K562 (cell line): ENCODE data around the gene C15orf61. TPM values are rescaled to one million over a fixed set of nuclear protein-coding genes. Genes with fewer than 3 reads are reported as not detected.

ENCODE experiments used
- ATAC-seq: fragments of 200-7000 bp; cut with Tn5 transposase; 3 replicates; pipeline ENCODE4 v1.9.1; 2020; ENCODE audit warnings: moderate library complexity
- BruUV-seq: library from RNA; stranded (reverse); fragments of 400-500 nt; replicated peaks from 2 replicates; lab custom pipeline; 2021; lab: Mats Ljungman, UMichigan
- CTCF ChIA-PET: fragments of 300-600 bp; formaldehyde crosslinking; extraction: SDS; loops from one replicate; lab custom pipeline; 2021; ENCODE audit warnings: low intra/inter-chr PET ratio; lab: Yijun Ruan, JAX
- POLR2A ChIA-PET: fragments of 300-600, 350-650 bp; sonication (Branson Sonifier 250); formaldehyde crosslinking; extraction: SDS; loops from one replicate; lab custom pipeline; 2021; ENCODE audit warnings: antibody characterized with exemption, inconsistent platforms; lab: Yijun Ruan, JAX
- DNase-seq, 4 experiments: peaks; one replicate each; pipeline versions ENCODE4 v3.0.0 to v3.0.0-alpha.2; 2011 to 2018; ENCODE audit warnings: low spot score in 3 of 4, mixed read lengths in 3 of 4; ENCODE audit errors: extremely low read depth in 1 of 4
- FAIRE-seq: peaks from 2 replicates; lab custom pipeline; 2011; peaks lifted over from hg19 to GRCh38; lab: Jason Lieb, UNC
- H2AFZ ChIP-seq: 2 replicates; pipeline ENCODE4 v1.6.0; 2011; ENCODE audit warnings: low read depth, low read length, control low read depth, inconsistent platforms
- H3K27ac ChIP-seq: fragments of 200-600 bp; 3 replicates; pipeline ENCODE4 v1.8.0; 2011; ENCODE audit warnings: low read depth, mild to moderate bottlenecking, control low read depth, inconsistent platforms, low read length, moderate library complexity, mixed read lengths; ENCODE audit errors: extremely low read depth
- H3K27me3 ChIP-seq, 2 experiments: fragments of 300-600 bp in 1 of 2; 2 replicates in 1 of 2; 3 replicates in 1 of 2; pipeline versions ENCODE4 v1.6.0 to v1.8.0; 2011; ENCODE audit warnings: inconsistent platforms in 2 of 2, low read length in 2 of 2, mild to moderate bottlenecking in 1 of 2, mixed read lengths in 1 of 2, moderate library complexity in 1 of 2; ENCODE audit not compliant: control insufficient read depth in 2 of 2, insufficient read depth in 2 of 2
- H3K36me3 ChIP-seq: fragments of 300-600 bp; 3 replicates; pipeline ENCODE4 v1.8.0; 2011; ENCODE audit warnings: mild to moderate bottlenecking, low read length, inconsistent platforms; ENCODE audit not compliant: control insufficient read depth, insufficient read depth
- H3K4me1 ChIP-seq, 2 experiments: fragments of 200-600 bp in 1 of 2; replicated peaks in 1 of 2; 2 replicates in 1 of 2; 3 replicates in 1 of 2; pipeline versions ENCODE4 v1.5.1 to v1.8.0; 2011; ENCODE audit warnings: inconsistent platforms in 2 of 2, low read length in 2 of 2, mild to moderate bottlenecking in 1 of 2, mixed read lengths in 1 of 2, moderate library complexity in 1 of 2; ENCODE audit not compliant: control insufficient read depth in 2 of 2, insufficient read depth in 2 of 2
- H3K4me2 ChIP-seq: 2 replicates; pipeline ENCODE4 v1.6.1; 2011; ENCODE audit warnings: low read length, control low read depth, inconsistent platforms, mixed read lengths; ENCODE audit not compliant: insufficient read depth
- H3K4me3 ChIP-seq: fragments of 200-600 bp; sonication (generic), shearing (Covaris generic); 2 replicates; pipeline ENCODE4 v1.5.1; 2016; ENCODE audit warnings: control low read depth, inconsistent platforms
- H3K79me2 ChIP-seq: fragments of 200-600 bp; 3 replicates; pipeline ENCODE4 v1.8.0; 2011; ENCODE audit warnings: low read length, inconsistent platforms; ENCODE audit not compliant: control insufficient read depth, insufficient read depth
- H3K9ac ChIP-seq, 2 experiments: 2 replicates each; pipeline versions ENCODE4 v1.6.0 to v1.6.1; 2011; ENCODE audit warnings: low read depth in 2 of 2, low read length in 2 of 2, control low read depth in 1 of 2, inconsistent platforms in 1 of 2, mild to moderate bottlenecking in 1 of 2, mixed read lengths in 1 of 2; ENCODE audit not compliant: insufficient read depth in 1 of 2
- H3K9me1 ChIP-seq: one replicate; pipeline ENCODE4 v1.6.0; 2011; ENCODE audit warnings: inconsistent platforms, mild to moderate bottlenecking, low read length, moderate library complexity; ENCODE audit not compliant: control insufficient read depth, insufficient read depth
- H3K9me3 ChIP-seq: replicated peaks from 2 replicates; pipeline ENCODE4 v1.5.1; 2011; ENCODE audit warnings: low read depth, low read length, inconsistent platforms; ENCODE audit not compliant: control insufficient read depth, insufficient read depth
- H4K20me1 ChIP-seq: replicated peaks from 2 replicates; pipeline ENCODE4 v1.6.1; 2011; ENCODE audit warnings: low read length, inconsistent platforms, mixed read lengths; ENCODE audit not compliant: control insufficient read depth, insufficient read depth
- BCOR ChIP-seq: fragments of 450-650 bp; IDR thresholded peaks from 2 replicates; pipeline ENCODE4 v1.6.1; 2016
- GABPB1 ChIP-seq: sonication (generic); formaldehyde crosslinking; IDR thresholded peaks from 2 replicates; pipeline ENCODE4 v1.8.0; 2022; ENCODE audit warnings: mild to moderate bottlenecking, missing genetic modification reagents
- JUN ChIP-seq, 2 experiments: sonication (generic) in 1 of 2; formaldehyde crosslinking in 1 of 2; IDR thresholded peaks; 2 replicates each; pipeline versions ENCODE4 v1.6.1 to v1.8.0; 2012 to 2022; ENCODE audit warnings: borderline replicate concordance in 2 of 2, mild to moderate bottlenecking in 2 of 2, improper control_type of control experiment in 1 of 2, low read depth in 1 of 2, low read length in 1 of 2, missing genetic modification reagents in 1 of 2
- SMC3 ChIP-seq: conservative IDR thresholded peaks from 2 replicates; pipeline ENCODE4 v1.6.1; 2011; ENCODE audit warnings: low read depth, low read length, improper control_type of control experiment; ENCODE audit not compliant: insufficient read depth
- THAP12 ChIP-seq: fragments of 250-450 bp; sonication (Bioruptor Pico); IDR thresholded peaks from 2 replicates; pipeline ENCODE4 v1.9.0; 2021; ENCODE audit warnings: mild to moderate bottlenecking, inconsistent platforms
- ZC3H8 ChIP-seq: fragments of 450-650 bp; IDR thresholded peaks from 2 replicates; pipeline ENCODE4 v1.6.1; 2017
- ZNF589 ChIP-seq: fragments of 200-800 bp; sonication (Bioruptor generic); IDR thresholded peaks from 2 replicates; pipeline ENCODE4 v1.6.1; 2016; ENCODE audit warnings: low read depth, missing genetic modification characterization, missing compliant biosample characterization
- WGBS: fragments of 100-300 bp; shearing (Covaris generic); methylation state at CpG from one replicate; pipeline ENCODE4 v1.1.6; 2016; ENCODE audit warnings: low coverage, mixed read lengths; ENCODE audit not compliant: insufficient coverage; ENCODE audit errors: missing lambda C conversion rate; 5-methylcytosine and 5-hydroxymethylcytosine counted together
- in situ Hi-C: fragments of 300-500 bp; cut with MboI; formaldehyde crosslinking; loops from 4 replicates; pipeline ENCODE4 v1.15.0; 2018; ENCODE audit warnings: inconsistent platforms, mixed read lengths
- intact Hi-C: fragments of 100-400 bp; cut with micrococcal nuclease; formaldehyde crosslinking; loops from 2 replicates; pipeline ENCODE4 v1.14.2; 2022
- polyA plus RNA-seq, 8 experiments: library from polyadenylated mRNA; depleted of rRNA in 4 of 8; stranded (reverse) in 5 of 8; unstranded in 3 of 8; fragments of >200 nt; fragmentation: Nextera tagmentation in 2 of 8; fragmentation: Illumina TruSeq in 1 of 8; extraction: Ambion mirVana in 2 of 8; extraction: Trizol in 1 of 8; gene quantifications; 2 replicates each; pipeline versions ENCODE4 v1.2.1 to v1.2.3, GENCODE V29; 2011 to 2014; ENCODE audit warnings: inconsistent platforms in 1 of 8, missing spikeins in 1 of 8
- total RNA-seq, 7 experiments: library from RNA; depleted of rRNA in 6 of 7; stranded (reverse); fragments of >200 nt in 6 of 7; fragmentation: Illumina TruSeq in 2 of 7; extraction: Trizol in 2 of 7; gene quantifications; 2 replicates each; pipeline versions ENCODE4 v1.2.1 to v1.2.3, GENCODE V29; 2011 to 2021; ENCODE audit warnings: low replicate concordance in 1 of 7
- TF ChIP-seq, protein P1 (sequence below): fragments of 250-450 bp; sonication (Bioruptor Pico); IDR thresholded peaks from 2 replicates; pipeline ENCODE4 v1.5.0; 2021; ENCODE audit warnings: mild to moderate bottlenecking, borderline replicate concordance

C15orf61 gene
- total and polyA plus RNA-seq, 9 of the 15 experiments (the other 6 are each of a cell fraction or from before 2014, with no cell fraction given), result 1.6 to 10.5 (median 4.3) TPM

DNA sequence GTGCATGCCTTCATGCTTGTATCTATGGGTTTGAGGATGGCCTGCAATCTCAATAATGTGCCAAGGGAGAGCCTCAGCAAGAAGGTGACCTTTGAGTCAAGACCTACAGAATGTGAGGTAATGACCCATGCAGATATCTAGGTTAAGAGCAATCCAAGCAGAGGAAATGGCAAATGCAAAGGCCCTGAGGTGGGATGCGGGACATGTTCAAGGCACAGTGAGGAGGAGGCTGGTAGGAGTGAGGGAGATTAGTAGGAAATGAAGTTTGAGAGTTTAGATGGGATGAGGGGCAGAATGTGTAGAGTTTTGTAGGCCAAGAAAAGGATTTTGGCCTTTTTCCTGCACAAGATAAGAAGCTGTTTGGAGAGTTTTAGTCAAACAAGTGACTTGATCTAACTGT lies 16.8 kb downstream of the C15orf61 start:
- Histone ChIP-seq H3K27me3 (no peaks in the 10 kb centered on the region), H3K27ac (no peak overlapping the region), H2AFZ (no peak overlapping the region), H3K9me1 (no peaks in the 10 kb centered on the region), H3K79me2 (peaks cover 13% of the 10 kb centered on the region), H3K9me3 (no peaks in the 10 kb centered on the region), H4K20me1 (no peaks in the 10 kb centered on the region), H3K4me3 (no peak overlapping the region), H3K4me2 (no peak overlapping the region), H3K4me1 (peaks cover 0 to 3% of the 10 kb centered on the region in 2 experiments; a peak in 3 of 5 replicates), H3K36me3 (no peaks in the 10 kb centered on the region), H3K9ac (no peak overlapping the region)
- ChIA-PET POLR2A (interaction anchor here (0.6 to 1.2 kb wide), 3 partner anchors 11 to 16 kb away, joined by 3 read pairs; no protein-coding TSS in a partner anchor), CTCF (no interaction called here)
- intact Hi-C loops (no loop called here), in situ Hi-C loops (no loop called here)
- 100% methylated on average over 1 of the region's 1 CpG for WGBS
- TF ChIP-seq BCOR, result 0 out of 2 replicates have a peak, but pooled peaks have one; percentile 12
- no peak for TF ChIP-seq SMC3
- FAIRE-seq (no peak), DNase-seq (no peak), ATAC-seq (no peak)
- BruUV-seq, result no TSS peak

DNA sequence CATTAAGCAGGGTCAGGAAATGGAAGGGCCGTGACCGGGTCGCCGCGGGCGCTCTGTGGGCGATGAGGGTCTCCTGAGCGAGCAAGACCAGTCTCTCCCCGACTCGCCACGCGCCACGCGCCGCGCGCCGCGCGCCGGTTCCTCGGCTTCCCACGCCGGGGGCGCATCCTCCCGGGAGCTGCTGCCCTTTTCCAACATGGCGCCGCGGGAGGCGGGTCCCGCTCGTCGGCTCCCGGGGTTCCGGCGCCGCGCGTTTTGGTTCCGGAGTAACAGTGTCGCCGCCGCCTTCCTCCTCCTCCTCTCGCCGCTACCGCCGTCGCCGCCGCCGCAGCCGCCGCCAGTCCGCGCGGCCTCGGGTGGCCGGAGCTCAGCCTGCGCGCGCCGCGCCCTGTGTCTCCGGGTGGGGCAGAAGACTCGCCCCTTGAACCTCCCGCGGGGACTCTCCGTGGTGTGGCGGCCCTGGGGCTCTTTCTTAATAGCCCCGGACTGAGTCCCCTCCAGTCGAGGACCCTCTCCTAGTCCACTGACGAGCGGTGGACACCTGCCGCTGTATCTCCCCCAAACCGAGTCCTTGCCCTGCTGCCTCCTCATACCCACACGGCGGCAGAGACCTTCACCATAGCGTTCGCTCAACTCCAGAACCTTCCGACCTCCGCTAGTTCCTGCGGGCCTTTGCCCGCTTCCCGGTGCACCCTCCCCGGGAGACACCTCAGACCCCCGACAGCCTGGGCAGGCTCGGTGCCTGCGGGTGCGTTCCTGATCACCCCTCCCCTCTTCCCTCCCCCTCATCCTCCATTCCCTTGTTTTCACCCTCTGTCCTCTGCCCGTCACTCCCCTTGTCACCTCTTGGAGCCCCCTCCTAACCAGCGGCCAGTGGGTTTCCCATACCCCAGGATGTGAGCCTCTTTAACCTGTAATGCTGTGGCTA lies 21.8 kb downstream of the C15orf61 start, which contains the start of gene MAP2K5:
Gene MAP2K5, plus strand, starts transcription at position 284 of the 928 bp plus-strand sequence. Its CDS starts 633 bp downstream, at position 917.
- BruUV-seq, result no TSS peak
- intact Hi-C loops, result no loop called here
- TF ChIP-seq, protein P1, sequence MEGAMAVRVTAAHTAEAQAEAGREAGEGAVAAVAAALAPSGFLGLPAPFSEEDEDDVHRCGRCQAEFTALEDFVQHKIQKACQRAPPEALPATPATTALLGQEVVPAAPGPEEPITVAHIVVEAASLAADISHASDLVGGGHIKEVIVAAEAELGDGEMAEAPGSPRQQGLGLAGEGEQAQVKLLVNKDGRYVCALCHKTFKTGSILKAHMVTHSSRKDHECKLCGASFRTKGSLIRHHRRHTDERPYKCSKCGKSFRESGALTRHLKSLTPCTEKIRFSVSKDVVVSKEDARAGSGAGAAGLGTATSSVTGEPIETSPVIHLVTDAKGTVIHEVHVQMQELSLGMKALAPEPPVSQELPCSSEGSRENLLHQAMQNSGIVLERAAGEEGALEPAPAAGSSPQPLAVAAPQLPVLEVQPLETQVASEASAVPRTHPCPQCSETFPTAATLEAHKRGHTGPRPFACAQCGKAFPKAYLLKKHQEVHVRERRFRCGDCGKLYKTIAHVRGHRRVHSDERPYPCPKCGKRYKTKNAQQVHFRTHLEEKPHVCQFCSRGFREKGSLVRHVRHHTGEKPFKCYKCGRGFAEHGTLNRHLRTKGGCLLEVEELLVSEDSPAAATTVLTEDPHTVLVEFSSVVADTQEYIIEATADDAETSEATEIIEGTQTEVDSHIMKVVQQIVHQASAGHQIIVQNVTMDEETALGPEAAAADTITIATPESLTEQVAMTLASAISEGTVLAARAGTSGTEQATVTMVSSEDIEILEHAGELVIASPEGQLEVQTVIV, result no peak
- TF ChIP-seq ZNF589 (no peak), THAP12 (CRISPR knock-in tag) (peak; percentile 55; the same call in 1 of the 2 replicates), GABPB1 (peak; percentile 78), ZC3H8 (no peak), JUN (IDR thresholded peaks at IDR 0.05; ENCODE audit: borderline replicate concordance, low read depth, low read length) (no peak), JUN (CRISPR knock-in tag; IDR thresholded peaks at IDR 0.05; ENCODE audit: borderline replicate concordance) (no peak)

More for the DNA sequence above, 21.8 kb downstream of the C15orf61 start, which contains the start of gene MAP2K5:
- POLR2A ChIA-PET, result interaction anchor here (0.8 to 1.5 kb wide), 10 partner anchors 8 to 137 kb away, joined by 3 to 9 read pairs (median 5); partner anchors contain the start of gene C15orf61
- Histone ChIP-seq H3K79me2 (peaks cover 24% of the 10 kb centered on the region), H4K20me1 (no peaks in the 10 kb centered on the region), H3K27ac (peak within 1 kb of the TSS; percentile 77), H2AFZ (peak within 1 kb of the TSS; percentile 93), H3K9me1 (no peaks in the 10 kb centered on the region), H3K36me3 (peaks cover 18% of the 10 kb centered on the region; the same call in 2 of the 3 replicates), H3K27me3 (no peaks in the 10 kb centered on the region), H3K4me2 (peak within 1 kb of the TSS; percentile 88), H3K4me3 (peak within 1 kb of the TSS; percentile 83), H3K9me3 (no peaks in the 10 kb centered on the region), H3K9ac (peak within 1 kb of the TSS; percentile 89 to 95), H3K4me1 (peaks cover 10 to 15% of the 10 kb centered on the region in 2 experiments)
- CTCF ChIA-PET, result no interaction called here
- ATAC-seq (peak; percentile 89), FAIRE-seq (peak; percentile 11), DNase-seq (peak; percentile 81 to 90 (median 84))
- WGBS, result under 1% methylated on average over 79 of the region's 91 CpGs
- in situ Hi-C loops, result no loop called here
